Neuronal stem cell (in vitro differentiated cells): ENCODE data around the gene PDE1A.

Experiments used
- DNase-seq: peaks from one replicate; pipeline ENCODE4 v3.0.0-alpha.2; 2013; ENCODE audit warnings: low spot score
- H2AFZ ChIP-seq: one replicate; pipeline ENCODE4 v1.6.1; 2013; ENCODE audit warnings: mild to moderate bottlenecking, low read length, inconsistent platforms
- H2AK5ac ChIP-seq: 2 replicates; pipeline ENCODE4 v1.6.1; 2013; ENCODE audit warnings: low read depth, mild to moderate bottlenecking, inconsistent platforms, low read length, moderate library complexity, mixed read lengths
- H2BK120ac ChIP-seq: 2 replicates; pipeline ENCODE4 v1.6.1; 2013; ENCODE audit warnings: low read depth, mild to moderate bottlenecking, inconsistent platforms, low read length, moderate library complexity, mixed read lengths
- H2BK12ac ChIP-seq: one replicate; pipeline ENCODE4 v1.6.1; 2013; ENCODE audit warnings: low read length, inconsistent platforms
- H2BK15ac ChIP-seq: 2 replicates; pipeline ENCODE4 v1.6.1; 2013; ENCODE audit warnings: mild to moderate bottlenecking, low read length, inconsistent platforms, mixed read lengths
- H2BK5ac ChIP-seq: one replicate; pipeline ENCODE4 v1.6.1; 2013; ENCODE audit warnings: inconsistent platforms, mild to moderate bottlenecking, low read length, moderate library complexity
- H3K14ac ChIP-seq: one replicate; pipeline ENCODE4 v1.6.1; 2013; ENCODE audit warnings: low read length, inconsistent platforms
- H3K18ac ChIP-seq: 2 replicates; pipeline ENCODE4 v1.6.1; 2013; ENCODE audit warnings: low read length, inconsistent platforms
- H3K23ac ChIP-seq: 2 replicates; pipeline ENCODE4 v1.6.1; 2013; ENCODE audit warnings: low read depth, mild to moderate bottlenecking, mixed read lengths, low read length, inconsistent platforms; ENCODE audit not compliant: poor library complexity
- H3K27ac ChIP-seq: replicated peaks from 3 replicates; pipeline ENCODE4 v1.5.1; 2013; ENCODE audit warnings: low read length, inconsistent platforms
- H3K27me3 ChIP-seq, 3 experiments: 2 replicates each; pipeline ENCODE4 v1.6.1; 2013; ENCODE audit warnings: low read length in 3 of 3, mild to moderate bottlenecking in 2 of 3, inconsistent platforms in 1 of 3, low read depth in 1 of 3, mixed read lengths in 1 of 3, moderate library complexity in 1 of 3; ENCODE audit not compliant: control insufficient read depth in 3 of 3, insufficient read depth in 3 of 3
- H3K36me3 ChIP-seq, 2 donors: replicated peaks in 1 of 2; 2 replicates each; pipeline ENCODE4 v1.6.1; 2013; ENCODE audit warnings: low read length in 2 of 2; ENCODE audit not compliant: control insufficient read depth in 2 of 2, insufficient read depth in 2 of 2
- H3K4ac ChIP-seq: 2 replicates; pipeline ENCODE4 v1.6.1; 2013; ENCODE audit warnings: inconsistent platforms, mild to moderate bottlenecking, low read length, moderate library complexity
- H3K4me1 ChIP-seq, 2 donors: 1 replicate in 1 of 2; 2 replicates in 1 of 2; pipeline ENCODE4 v1.6.1; 2013; ENCODE audit warnings: low read length in 2 of 2, low read depth in 1 of 2; ENCODE audit not compliant: control insufficient read depth in 2 of 2, insufficient read depth in 1 of 2
- H3K4me2 ChIP-seq: one replicate; pipeline ENCODE4 v1.6.1; 2013; ENCODE audit warnings: mild to moderate bottlenecking, low read length, inconsistent platforms; ENCODE audit not compliant: insufficient read depth, poor library complexity, severe bottlenecking
- H3K4me3 ChIP-seq, 2 donors: 2 replicates each; pipeline ENCODE4 v1.5.1; 2013; ENCODE audit warnings: low read length in 2 of 2, mild to moderate bottlenecking in 2 of 2, inconsistent platforms in 1 of 2, moderate library complexity in 1 of 2
- H3K79me1 ChIP-seq: one replicate; pipeline ENCODE4 v1.6.1; 2013; ENCODE audit warnings: low read depth, mild to moderate bottlenecking, inconsistent platforms, low read length, moderate library complexity
- H3K9ac ChIP-seq: one replicate; pipeline ENCODE4 v1.6.1; 2013; ENCODE audit warnings: mild to moderate bottlenecking, low read depth, low read length, inconsistent platforms; ENCODE audit not compliant: poor library complexity
- H3K9me3 ChIP-seq, 2 donors: replicated peaks in 1 of 2; 2 replicates each; pipeline versions ENCODE3 to v1.6.1; 2013; ENCODE audit warnings: low read length in 2 of 2, mild to moderate bottlenecking in 2 of 2, inconsistent platforms in 1 of 2, low read depth in 1 of 2, mixed read lengths in 1 of 2, moderate library complexity in 1 of 2; ENCODE audit not compliant: control insufficient read depth in 2 of 2, insufficient read depth in 1 of 2
- H4K8ac ChIP-seq: one replicate; pipeline ENCODE4 v1.6.1; 2013; ENCODE audit warnings: low read depth, mild to moderate bottlenecking, inconsistent platforms, low read length, moderate library complexity
- H4K91ac ChIP-seq: one replicate; pipeline ENCODE4 v1.6.1; 2013; ENCODE audit warnings: low read length, low read depth, mild to moderate bottlenecking, inconsistent platforms; ENCODE audit not compliant: poor library complexity
- WGBS, 2 donors: extraction: QIAGEN DNeasy Blood & Tissue Kit; methylation state at CpG; one replicate each; pipeline ENCODE4 v1.1.7; 2013; ENCODE audit warnings: missing lambda C conversion rate in 2 of 2, mixed read lengths in 1 of 2; ENCODE audit not compliant: insufficient read length in 2 of 2, insufficient replicate concordance in 1 of 2; ENCODE audit errors: extremely low coverage in 2 of 2; 5-methylcytosine and 5-hydroxymethylcytosine counted together

The PDE1A gene

GRCh38 chr2:182406221-182406620, 20.6 kb downstream of the PDE1A start:
- no peak overlapping the region for H3K27ac ChIP-seq
- no peak overlapping the region for H3K4me2 ChIP-seq
- no peak overlapping the region for H2AFZ ChIP-seq
- no peak overlapping the region for H3K4ac ChIP-seq
- DNase-seq: no peak
- H3K9ac ChIP-seq: no peak overlapping the region
- H3K23ac ChIP-seq: no peak overlapping the region
- H4K91ac ChIP-seq: no peak overlapping the region
- H3K18ac ChIP-seq: no peak overlapping the region
- no peaks in the 10 kb centered on the region for H3K27me3 ChIP-seq
- no peak overlapping the region for H4K8ac ChIP-seq
- no peak overlapping the region for H3K4me3 ChIP-seq
- no peak overlapping the region for H2BK12ac ChIP-seq
- H3K9me3 ChIP-seq: peaks cover 0 to 7% of the 10 kb centered on the region in 2 donors
- H2BK15ac ChIP-seq: no peak overlapping the region
- no CpG with 5 or more reads among the region's 1 CpG for WGBS, 2 donors
- H3K36me3 ChIP-seq: no peaks in the 10 kb centered on the region
- H3K14ac ChIP-seq: no peak overlapping the region
- peaks cover 0 to 10% of the 10 kb centered on the region in 2 donors for H3K4me1 ChIP-seq
- H2BK120ac ChIP-seq: no peak overlapping the region
- H2BK5ac ChIP-seq: no peak overlapping the region
- no peak overlapping the region for H2AK5ac ChIP-seq
- H3K79me1 ChIP-seq: no peaks in the 10 kb centered on the region

- Histone ChIP-seq H3K4me3 (no peak overlapping the region), H3K4me1 (peaks cover 0 to 10% of the 10 kb centered on the region in 2 donors), H3K14ac (no peak overlapping the region), H2AFZ (peak overlapping the region; percentile 62), H3K18ac (no peak overlapping the region), H3K4me2 (no peak overlapping the region), H3K36me3 (no peaks in the 10 kb centered on the region), H3K9ac (no peak overlapping the region), H2BK15ac (no peak overlapping the region), H3K4ac (no peak overlapping the region), H3K23ac (no peak overlapping the region), H2BK120ac (no peak overlapping the region), H3K9me3 (peaks cover 0 to 13% of the 10 kb centered on the region in 2 donors), H3K27me3 (no peaks in the 10 kb centered on the region), H3K27ac (no peak overlapping the region), H3K79me1 (no peaks in the 10 kb centered on the region), H2BK5ac (no peak overlapping the region), H2AK5ac (no peak overlapping the region), H4K91ac (no peak overlapping the region), H4K8ac (no peak overlapping the region), H2BK12ac (no peak overlapping the region)
- no peak for DNase-seq
- no CpG with 5 or more reads among the region's 2 CpGs for WGBS, 2 donors
These were observed 21.8 kb downstream of the PDE1A start for GRCh38 chr2:182404975-182405561.

GRCh38 chr2:182404092-182404491, 22.7 kb downstream of the PDE1A start:
- Histone ChIP-seq H2BK12ac (no peak overlapping the region), H2BK15ac (no peak overlapping the region), H3K4me2 (no peak overlapping the region), H3K23ac (no peak overlapping the region), H2BK120ac (no peak overlapping the region), H3K36me3 (no peaks in the 10 kb centered on the region), H3K9ac (no peak overlapping the region), H3K4me1 (peaks cover 0 to 10% of the 10 kb centered on the region in 2 donors), H4K8ac (no peak overlapping the region), H2AK5ac (no peak overlapping the region), H3K4ac (no peak overlapping the region), H3K79me1 (no peaks in the 10 kb centered on the region), H3K9me3 (peaks cover 0 to 13% of the 10 kb centered on the region in 2 donors), H2BK5ac (no peak overlapping the region), H3K27ac (no peak overlapping the region), H3K4me3 (no peak overlapping the region), H4K91ac (no peak overlapping the region), H3K27me3 (no peaks in the 10 kb centered on the region), H3K18ac (no peak overlapping the region), H2AFZ (no peak overlapping the region), H3K14ac (no peak overlapping the region)
- WGBS, 2 donors: no CpG with 5 or more reads among the region's 2 CpGs
- DNase-seq: no peak

- H2AK5ac ChIP-seq: no peak overlapping the region
- H3K4me3 ChIP-seq: no peak overlapping the region
- H3K36me3 ChIP-seq: peaks cover 0 to 2% of the 10 kb centered on the region in 2 donors
- DNase-seq: no peak
- no peak overlapping the region for H3K4ac ChIP-seq
- H3K23ac ChIP-seq: no peak overlapping the region
- H2BK5ac ChIP-seq: no peak overlapping the region
- H3K9ac ChIP-seq: no peak overlapping the region
- H2BK120ac ChIP-seq: no peak overlapping the region
- H3K18ac ChIP-seq: no peak overlapping the region
- no peak overlapping the region for H3K27ac ChIP-seq
- peaks cover 0 to 2% of the 10 kb centered on the region in 2 donors for H3K4me1 ChIP-seq
- H2BK15ac ChIP-seq: no peak overlapping the region
- H3K14ac ChIP-seq: no peak overlapping the region
- H3K27me3 ChIP-seq: no peaks in the 10 kb centered on the region
- no CpG with 5 or more reads among the region's 1 CpG for WGBS, 2 donors
- H3K4me2 ChIP-seq: no peak overlapping the region
- H3K9me3 ChIP-seq: peaks cover 0 to 18% of the 10 kb centered on the region in 2 donors
- H2BK12ac ChIP-seq: no peak overlapping the region
- H4K91ac ChIP-seq: no peak overlapping the region
- no peak overlapping the region for H2AFZ ChIP-seq
- no peaks in the 10 kb centered on the region for H3K79me1 ChIP-seq
- no peak overlapping the region for H4K8ac ChIP-seq
These were observed 33.5 kb downstream of the PDE1A start for GRCh38 chr2:182393270-182393760.
